Tibial artery (tissue), 4 donors: Measurements from ENCODE around the gene SLC25A33.
"Not testable (repeated sequence)": the region's sequence is repeated elsewhere in the genome, so short reads cannot be mapped to it uniquely, and the experiment has no call there.

Experiments used
- DNase-seq, 2 donors: peaks; one replicate each; pipeline ENCODE4 v3.0.0-alpha.2; 2019
- H3K27ac ChIP-seq, 2 donors: fragments of 200-600 bp; sonication (generic) in 1 of 2; 1 replicate in 1 of 2; 2 replicates in 1 of 2; pipeline ENCODE4 v1.5.1; 2018 to 2019; ENCODE audit warnings: mild to moderate bottlenecking in 1 of 2
- H3K27me3 ChIP-seq, 2 donors: fragments of 200-600 bp; sonication (generic) in 1 of 2; one replicate each; pipeline versions ENCODE4 v1.5.1 to v1.6.0; 2016 to 2019
- H3K36me3 ChIP-seq, 3 donors: fragments of 200-600 bp; sonication (generic) in 2 of 3; one replicate each; pipeline ENCODE4 v1.5.1; 2016 to 2019; ENCODE audit warnings: mild to moderate bottlenecking in 2 of 3
- H3K4me1 ChIP-seq, 4 donors: fragments of 200-600 bp; sonication (generic) in 2 of 4; 1 replicate in 3 of 4; 2 replicates in 1 of 4; pipeline ENCODE4 v1.5.1; 2016 to 2019
- H3K4me3 ChIP-seq, 2 donors: fragments of 200-600 bp; sonication (generic) in 1 of 2; 1 replicate in 1 of 2; 2 replicates in 1 of 2; pipeline ENCODE4 v1.5.1; 2018 to 2019; ENCODE audit warnings: mild to moderate bottlenecking in 2 of 2
- H3K9me3 ChIP-seq, 3 donors: fragments of 200-600 bp; sonication (generic) in 1 of 3; one replicate each; pipeline ENCODE4 v1.5.1; 2016 to 2019
- intact Hi-C: fragments of 100-400 bp; cut with DNase I; formaldehyde crosslinking; loops from one replicate; pipeline ENCODE4 v1.15.0; 2023; ENCODE audit warnings: low total_unique reads
- TF ChIP-seq, protein P1 (sequence below), 2 experiments: fragments of 200-600 bp in 1 of 2; fragments of 450-650 bp in 1 of 2; IDR thresholded peaks; one replicate each; pipeline ENCODE4 v1.5.1; 2017 to 2019; ENCODE audit warnings: antibody characterized with exemption in 2 of 2, mild to moderate bottlenecking in 1 of 2, moderate library complexity in 1 of 2

Gene SLC25A33

GRCh38 chr1:9618909-9619679 lies 79.8 kb downstream of the SLC25A33 start:
- intact Hi-C loops = no loop called here
- Histone ChIP-seq H3K4me1 (no peaks in the 10 kb centered on the region), H3K27ac (no peak overlapping the region), H3K9me3 (no peaks in the 10 kb centered on the region), H3K4me3 (no peak overlapping the region), H3K36me3 (peaks cover 0 to under 1% (median 0%) of the 10 kb centered on the region in 3 donors), H3K27me3 (peaks cover 0 to 26% of the 10 kb centered on the region in 2 donors)
- DNase-seq = no peak
- TF ChIP-seq, protein P1, sequence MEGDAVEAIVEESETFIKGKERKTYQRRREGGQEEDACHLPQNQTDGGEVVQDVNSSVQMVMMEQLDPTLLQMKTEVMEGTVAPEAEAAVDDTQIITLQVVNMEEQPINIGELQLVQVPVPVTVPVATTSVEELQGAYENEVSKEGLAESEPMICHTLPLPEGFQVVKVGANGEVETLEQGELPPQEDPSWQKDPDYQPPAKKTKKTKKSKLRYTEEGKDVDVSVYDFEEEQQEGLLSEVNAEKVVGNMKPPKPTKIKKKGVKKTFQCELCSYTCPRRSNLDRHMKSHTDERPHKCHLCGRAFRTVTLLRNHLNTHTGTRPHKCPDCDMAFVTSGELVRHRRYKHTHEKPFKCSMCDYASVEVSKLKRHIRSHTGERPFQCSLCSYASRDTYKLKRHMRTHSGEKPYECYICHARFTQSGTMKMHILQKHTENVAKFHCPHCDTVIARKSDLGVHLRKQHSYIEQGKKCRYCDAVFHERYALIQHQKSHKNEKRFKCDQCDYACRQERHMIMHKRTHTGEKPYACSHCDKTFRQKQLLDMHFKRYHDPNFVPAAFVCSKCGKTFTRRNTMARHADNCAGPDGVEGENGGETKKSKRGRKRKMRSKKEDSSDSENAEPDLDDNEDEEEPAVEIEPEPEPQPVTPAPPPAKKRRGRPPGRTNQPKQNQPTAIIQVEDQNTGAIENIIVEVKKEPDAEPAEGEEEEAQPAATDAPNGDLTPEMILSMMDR (IDR thresholded peaks at IDR 0.05) = no peak

GRCh38 chr1:9621032-9621431 lies 81.8 kb downstream of the SLC25A33 start:
- no peak overlapping the region for H3K4me3 ChIP-seq
- peaks cover 0 to 37% of the 10 kb centered on the region in 2 donors for H3K27me3 ChIP-seq
- H3K27ac ChIP-seq = no peak overlapping the region
- intact Hi-C loops = no loop called here
- H3K36me3 ChIP-seq = no peaks in the 10 kb centered on the region
- H3K4me1 ChIP-seq = no peaks in the 10 kb centered on the region
- DNase-seq = no peak
- TF ChIP-seq, protein P1 (IDR thresholded peaks at IDR 0.05) = no peak
- H3K9me3 ChIP-seq = no peaks in the 10 kb centered on the region

DNA sequence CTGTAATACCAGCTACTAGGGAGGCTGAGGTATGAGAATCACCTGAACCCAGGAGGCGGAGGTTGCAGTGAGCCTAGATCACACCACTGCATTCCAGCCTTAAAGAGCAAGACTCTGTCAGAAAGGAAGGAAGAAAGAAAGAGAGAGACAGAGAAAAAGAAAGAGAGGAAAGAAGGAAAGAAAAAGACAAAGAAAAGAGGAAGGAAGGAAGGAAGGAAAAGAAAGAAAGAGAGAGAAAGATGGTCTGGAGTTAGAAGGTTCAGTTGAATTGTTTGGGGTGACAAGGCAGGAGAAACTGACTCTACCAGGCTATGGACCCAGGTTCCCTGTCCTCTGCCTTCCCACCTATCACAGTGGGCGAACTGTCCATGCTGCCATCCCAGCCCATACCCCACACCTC lies 84.8 kb downstream of the SLC25A33 start:
- no peak overlapping the region for H3K27ac ChIP-seq
- peaks cover 0 to 9% (median 5%) of the 10 kb centered on the region in 4 donors for H3K4me1 ChIP-seq
- DNase-seq = no peak
- intact Hi-C loops = no loop called here
- TF ChIP-seq, protein P1 (IDR thresholded peaks at IDR 0.05) = no peak
- no peak overlapping the region for H3K4me3 ChIP-seq
- H3K9me3 ChIP-seq = no peaks in the 10 kb centered on the region
- no peaks in the 10 kb centered on the region for H3K36me3 ChIP-seq
- H3K27me3 ChIP-seq = peaks cover 0 to 34% of the 10 kb centered on the region in 2 donors

GRCh38 chr1:9625030-9625429 lies 85.8 kb downstream of the SLC25A33 start:
- not testable (repeated sequence) for DNase-seq
- intact Hi-C loops = loop anchor here (5.0 kb wide), 1 partner anchor 242 kb away; no protein-coding TSS in a partner anchor

DNA sequence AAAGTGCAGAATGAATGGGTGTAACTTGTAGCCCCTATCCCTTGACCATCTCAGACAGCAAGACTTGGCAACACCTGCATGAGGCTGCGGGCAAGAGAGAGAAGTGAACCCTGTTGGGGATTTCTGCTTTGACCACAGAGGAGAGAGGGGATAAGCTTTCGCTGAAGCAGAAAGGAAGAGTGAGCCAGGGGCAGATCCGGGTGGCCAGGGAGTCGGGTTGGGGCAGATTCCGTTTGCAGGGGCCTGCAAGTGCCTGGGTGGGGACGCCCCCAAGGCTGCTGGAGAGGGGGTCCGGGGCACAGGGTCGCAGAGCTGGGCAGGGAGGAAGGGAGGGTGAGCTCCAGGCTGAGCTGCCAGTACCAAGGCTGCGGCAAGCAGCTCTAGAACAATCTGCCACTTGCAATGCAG lies 86.9 kb downstream of the SLC25A33 start:
- no peak for DNase-seq
- TF ChIP-seq, protein P1 (IDR thresholded peaks at IDR 0.05) = no peak
- no peak overlapping the region for H3K4me3 ChIP-seq
- peaks cover 0 to 25% of the 10 kb centered on the region in 2 donors for H3K27me3 ChIP-seq
- intact Hi-C loops = loop anchor here (5.0 kb wide), 1 partner anchor 241 kb away; no protein-coding TSS in a partner anchor
- peaks cover 0 to 9% (median 5%) of the 10 kb centered on the region in 4 donors for H3K4me1 ChIP-seq
- H3K36me3 ChIP-seq = no peaks in the 10 kb centered on the region
- no peak overlapping the region for H3K27ac ChIP-seq
- H3K9me3 ChIP-seq = no peaks in the 10 kb centered on the region

More at GRCh38 chr1:9625030-9625429, 85.8 kb downstream of the SLC25A33 start:
- H3K4me3 ChIP-seq, H3K27ac ChIP-seq, H3K36me3 ChIP-seq, H3K4me1 ChIP-seq, H3K9me3 ChIP-seq: not testable (repeated sequence)
- peaks cover 0 to 29% of the 10 kb centered on the region in 2 donors for H3K27me3 ChIP-seq
